GM21528 (cell line): ENCODE measurements around the gene NDUFAF3.
"Not testable (repeated sequence)": the region's sequence is repeated elsewhere in the genome, so short reads cannot be mapped to it uniquely, and the experiment has no call there.

Experiments used
- ATAC-seq: cut with Tn5 transposase; IDR thresholded peaks from one replicate; pipeline ENCODE4 v1.9.1; 2021; ENCODE audit warnings: mild to moderate bottlenecking, moderate library complexity; ENCODE audit not compliant: unreplicated experiment, low FRiP score

Gene NDUFAF3

DNA sequence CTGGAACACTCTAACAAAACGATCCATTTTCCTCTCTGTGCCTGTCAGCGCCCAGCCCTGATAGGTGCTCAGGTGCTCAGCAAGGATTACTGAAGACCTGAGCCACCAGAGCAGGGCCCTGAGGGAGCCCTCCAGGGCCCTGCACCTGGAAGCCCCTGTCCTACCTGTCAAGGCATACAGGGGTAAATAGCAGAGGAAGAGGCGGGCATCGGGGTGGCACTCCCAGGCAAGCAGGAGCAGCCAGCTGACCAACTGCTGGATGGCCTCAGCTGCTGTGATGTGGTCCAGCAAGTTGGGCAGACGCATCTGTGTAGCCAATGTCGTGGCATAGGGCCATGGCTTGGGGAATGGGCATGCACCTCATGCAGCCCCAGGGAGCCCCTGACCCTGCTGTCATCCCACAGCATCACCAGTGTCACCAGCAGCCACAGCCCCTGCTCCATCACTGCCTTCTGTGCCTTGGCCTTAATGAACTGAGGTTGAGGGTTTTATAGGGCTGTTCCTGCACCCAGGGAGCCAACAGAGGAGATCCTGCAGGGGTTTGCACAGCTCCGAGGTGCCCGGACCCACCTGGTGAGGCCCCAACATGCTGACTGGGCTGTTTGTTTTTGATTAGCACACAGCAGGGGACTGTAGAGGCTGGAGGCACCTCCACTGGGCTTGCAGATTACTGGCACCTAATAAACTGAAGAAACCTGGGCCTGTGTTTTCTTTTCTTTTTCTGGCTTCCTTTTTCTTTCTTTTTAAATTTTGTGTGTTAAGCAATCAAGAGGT, 22.6 kb upstream of the NDUFAF3 start:
- ATAC-seq = no peak

GRCh38 chr3:49001155-49001554, 20.8 kb upstream of the NDUFAF3 start:
- no peak for ATAC-seq

DNA sequence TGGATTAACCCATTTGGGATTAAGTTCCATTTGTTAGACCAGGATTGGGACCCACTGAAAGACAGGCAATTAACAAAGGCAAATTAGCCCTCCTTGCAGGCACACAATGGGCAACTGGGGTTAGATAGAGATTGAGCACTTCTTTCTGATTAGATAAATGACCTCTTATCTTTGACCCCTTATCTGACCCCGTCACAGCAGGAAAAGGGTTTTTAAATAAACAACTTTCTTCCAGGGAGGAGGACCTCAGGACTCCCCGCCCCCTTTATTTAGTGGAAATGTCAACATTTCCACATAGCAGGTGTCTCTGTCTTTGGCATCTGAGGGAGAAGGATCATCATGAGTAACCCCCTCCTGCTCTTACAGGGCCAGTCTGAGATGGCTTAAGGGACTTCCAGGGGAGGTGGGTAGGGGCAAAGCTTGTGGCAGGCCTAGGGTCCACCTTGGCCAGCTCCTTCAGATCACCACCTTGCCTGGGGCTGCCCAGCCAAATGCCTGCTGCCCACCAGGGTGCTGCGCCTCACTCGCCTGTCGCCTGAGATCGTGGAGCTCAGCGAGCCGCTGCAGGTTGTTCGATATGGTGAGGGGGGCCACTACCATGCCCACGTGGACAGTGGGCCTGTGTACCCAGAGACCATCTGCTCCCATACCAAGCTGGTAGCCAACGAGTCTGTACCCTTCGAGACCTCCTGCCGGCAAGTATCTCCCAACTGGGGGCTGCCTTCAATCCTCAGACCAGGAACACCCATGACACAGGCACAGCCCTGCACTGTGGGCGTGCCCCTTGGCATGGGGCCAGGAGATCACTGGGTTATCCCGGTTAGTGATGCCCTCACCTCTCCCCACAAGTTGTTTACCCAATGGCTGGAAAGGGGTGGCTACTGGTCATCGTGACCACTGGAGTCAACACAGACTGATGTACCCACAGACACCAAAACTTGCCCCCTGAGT, 17.3 kb upstream of the NDUFAF3 start:
- no peak for ATAC-seq

- ATAC-seq = no peak
Measured at GRCh38 chr3:49005303-49005680, 16.6 kb upstream of the NDUFAF3 start.

DNA sequence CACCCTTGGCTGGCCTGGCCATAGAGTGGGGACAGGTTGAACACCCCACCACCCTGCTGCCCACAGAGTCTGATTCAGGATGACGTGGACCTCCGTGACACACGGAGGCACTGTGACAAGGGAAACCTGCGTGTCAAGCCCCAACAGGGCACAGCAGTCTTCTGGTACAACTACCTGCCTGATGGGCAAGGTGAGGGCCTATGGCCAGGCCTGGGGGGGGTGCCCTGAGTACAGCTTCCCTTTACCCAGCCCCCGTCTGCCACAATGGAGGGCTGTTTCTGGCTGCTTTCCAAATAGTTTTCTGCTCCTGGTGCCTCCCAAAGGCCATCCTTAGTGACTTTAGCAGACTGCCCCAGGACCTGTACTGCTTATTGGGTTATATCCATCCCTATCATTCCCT, 15.9 kb upstream of the NDUFAF3 start:
- no peak for ATAC-seq

- peak; percentile 3 for ATAC-seq
Measured at GRCh38 chr3:49006408-49007067, 15.4 kb upstream of the NDUFAF3 start.

GRCh38 chr3:49007068-49007770, 14.7 kb upstream of the NDUFAF3 start, which contains the start of gene WDR6:
Gene WDR6 (plus strand): TSS chr3:49007391. CDS start chr3:49007432, 41 bp downstream.
- peak; percentile 78 for ATAC-seq

DNA sequence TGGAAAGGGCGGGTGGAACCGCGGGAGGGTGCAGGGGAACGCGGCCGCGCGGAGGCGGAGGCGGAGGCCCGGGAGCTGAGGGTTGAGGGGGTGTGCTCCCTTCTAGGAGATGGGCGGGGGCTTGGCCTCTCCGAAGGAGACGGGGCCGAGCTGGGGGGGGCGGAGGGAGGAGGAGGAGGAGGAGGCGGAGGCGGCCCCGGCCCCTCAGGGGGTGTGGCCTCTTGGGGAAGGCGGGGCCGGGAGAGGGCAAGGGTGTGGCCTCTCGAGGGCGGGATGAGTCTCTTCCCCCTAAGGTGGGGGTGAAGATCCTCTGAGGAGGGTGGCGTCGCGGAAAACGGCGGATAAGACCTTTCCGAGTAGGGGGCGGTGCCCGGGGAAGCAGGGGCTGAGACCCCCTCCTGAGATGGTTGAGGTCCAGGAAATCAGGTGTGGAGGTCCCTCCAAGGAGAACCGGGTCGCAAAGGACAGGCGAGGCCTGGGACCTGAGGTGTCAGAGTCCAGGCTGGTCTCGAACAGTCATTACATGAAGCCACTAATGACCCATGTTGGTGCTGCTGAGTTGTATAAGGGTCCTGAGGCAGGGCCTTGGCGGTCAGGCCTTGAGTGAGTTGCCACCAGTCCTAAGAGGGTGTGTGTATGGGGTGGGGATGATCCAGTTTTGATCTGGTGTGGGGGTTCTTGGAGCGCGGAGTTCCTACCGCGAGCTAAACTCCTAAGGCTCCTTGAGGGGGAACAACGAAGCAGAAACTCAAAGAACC, 14.0 kb upstream of the NDUFAF3 start:
- peak; percentile 42 for ATAC-seq

GRCh38 chr3:49008627-49009026, 13.3 kb upstream of the NDUFAF3 start:
- not testable (repeated sequence) for ATAC-seq

- no peak for ATAC-seq
Measured at GRCh38 chr3:49009396-49009795, 12.5 kb upstream of the NDUFAF3 start.

DNA sequence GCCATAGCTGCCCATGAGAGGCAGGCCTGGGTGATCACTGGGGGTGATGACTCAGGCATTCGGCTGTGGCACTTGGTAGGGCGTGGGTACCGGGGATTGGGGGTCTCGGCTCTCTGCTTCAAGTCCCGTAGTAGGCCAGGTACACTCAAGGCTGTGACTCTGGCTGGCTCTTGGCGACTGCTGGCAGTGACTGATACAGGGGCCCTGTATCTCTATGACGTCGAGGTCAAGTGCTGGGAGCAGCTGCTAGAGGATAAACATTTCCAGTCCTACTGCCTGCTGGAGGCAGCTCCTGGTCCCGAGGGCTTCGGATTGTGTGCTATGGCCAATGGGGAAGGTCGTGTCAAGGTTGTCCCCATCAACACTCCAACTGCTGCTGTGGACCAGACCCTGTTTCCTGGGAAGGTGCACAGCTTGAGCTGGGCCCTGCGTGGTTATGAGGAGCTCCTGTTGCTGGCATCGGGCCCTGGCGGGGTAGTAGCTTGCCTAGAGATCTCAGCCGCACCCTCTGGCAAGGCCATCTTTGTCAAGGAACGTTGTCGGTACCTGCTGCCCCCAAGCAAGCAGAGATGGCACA, 9.4 kb upstream of the NDUFAF3 start:
- ATAC-seq = no peak

DNA sequence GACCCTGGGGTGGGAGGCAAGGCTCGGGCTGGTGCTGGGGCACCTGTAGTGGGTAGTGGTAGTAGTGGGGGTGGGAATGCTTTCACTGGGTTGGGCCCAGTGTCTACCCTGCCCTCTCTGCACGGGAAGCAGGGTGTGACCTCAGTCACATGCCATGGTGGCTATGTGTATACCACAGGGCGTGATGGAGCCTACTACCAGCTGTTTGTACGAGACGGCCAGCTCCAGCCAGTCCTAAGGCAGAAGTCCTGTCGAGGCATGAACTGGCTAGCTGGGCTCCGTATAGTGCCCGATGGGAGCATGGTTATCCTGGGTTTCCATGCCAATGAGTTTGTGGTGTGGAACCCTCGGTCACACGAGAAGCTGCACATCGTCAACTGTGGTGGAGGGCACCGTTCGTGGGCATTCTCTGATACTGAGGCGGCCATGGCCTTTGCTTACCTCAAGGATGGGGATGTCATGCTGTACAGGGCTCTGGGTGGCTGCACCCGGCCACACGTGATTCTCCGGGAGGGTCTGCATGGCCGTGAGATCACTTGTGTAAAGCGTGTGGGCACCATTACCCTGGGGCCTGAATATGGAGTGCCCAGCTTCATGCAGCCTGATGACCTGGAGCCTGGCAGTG, 8.7 kb upstream of the NDUFAF3 start:
- no peak for ATAC-seq

GRCh38 chr3:49013738-49014660, 7.9 kb upstream of the NDUFAF3 start:
- no peak for ATAC-seq

GRCh38 chr3:49015072-49015471, 6.8 kb upstream of the NDUFAF3 start:
- no peak for ATAC-seq

DNA sequence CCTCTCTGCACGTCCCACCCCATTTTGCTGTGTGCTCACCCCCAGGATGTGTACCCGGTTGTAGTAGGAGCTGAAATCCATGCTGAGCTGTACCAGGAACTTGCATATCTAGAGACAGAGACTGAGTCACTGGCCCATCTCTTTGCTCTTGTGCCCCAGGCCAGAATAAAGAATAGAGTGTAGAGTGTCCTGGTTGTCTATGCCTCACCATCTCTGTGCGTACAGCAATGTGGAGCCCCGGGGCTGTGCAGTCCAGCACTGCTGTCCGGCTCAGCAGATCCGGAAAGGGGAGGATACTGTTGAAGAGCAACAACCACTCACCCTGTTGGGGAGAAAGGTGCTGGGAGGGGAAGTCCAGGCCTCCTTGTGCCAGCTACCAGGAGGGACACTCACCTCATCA, 6.2 kb upstream of the NDUFAF3 start:
- ATAC-seq = no peak

- no peak for ATAC-seq
Measured at GRCh38 chr3:49016414-49017228, 5.3 kb upstream of the NDUFAF3 start.
